ENCODE data around the gene ALOX12B.
"Not testable (repeated sequence)": the region's sequence is repeated elsewhere in the genome, so short reads cannot be mapped to it uniquely, and the experiment has no call there.

Gene ALOX12B

DNA sequence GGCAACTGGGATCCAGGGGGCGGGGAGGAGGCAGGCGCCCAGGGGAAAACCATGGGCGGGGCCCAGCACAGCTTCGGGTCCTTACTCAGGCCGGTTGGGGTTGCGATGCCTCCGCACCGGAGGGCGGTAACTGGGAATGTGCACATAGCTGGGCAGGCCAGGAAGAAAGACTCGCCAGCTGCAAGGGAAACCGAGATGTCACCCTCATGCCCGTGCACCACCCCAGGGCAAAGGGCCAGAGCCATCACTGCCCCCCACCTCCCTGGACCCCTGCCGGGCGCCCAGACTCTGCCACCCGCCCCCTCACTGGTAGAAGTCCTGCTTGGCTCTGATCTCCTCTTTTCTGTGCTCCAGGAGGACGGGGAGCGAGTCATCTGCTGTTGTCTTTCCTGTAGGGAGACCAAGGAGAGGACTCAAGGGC lies 6.7 kb downstream of the ALOX12B start:
- DNase-seq = no peak
- no peak for ATAC-seq
- Mint-ChIP-seq H3K4me1 (peaks cover 15% of the 10 kb centered on the region), H3K27ac (peak overlapping the region; percentile 71), H3K36me3 (ENCODE audit: low read depth) (peaks cover 12% of the 10 kb centered on the region), H3K4me3 (peak overlapping the region; percentile 90), H3K27me3 (no peaks in the 10 kb centered on the region), H3K9me3 (no peaks in the 10 kb centered on the region)

DNA sequence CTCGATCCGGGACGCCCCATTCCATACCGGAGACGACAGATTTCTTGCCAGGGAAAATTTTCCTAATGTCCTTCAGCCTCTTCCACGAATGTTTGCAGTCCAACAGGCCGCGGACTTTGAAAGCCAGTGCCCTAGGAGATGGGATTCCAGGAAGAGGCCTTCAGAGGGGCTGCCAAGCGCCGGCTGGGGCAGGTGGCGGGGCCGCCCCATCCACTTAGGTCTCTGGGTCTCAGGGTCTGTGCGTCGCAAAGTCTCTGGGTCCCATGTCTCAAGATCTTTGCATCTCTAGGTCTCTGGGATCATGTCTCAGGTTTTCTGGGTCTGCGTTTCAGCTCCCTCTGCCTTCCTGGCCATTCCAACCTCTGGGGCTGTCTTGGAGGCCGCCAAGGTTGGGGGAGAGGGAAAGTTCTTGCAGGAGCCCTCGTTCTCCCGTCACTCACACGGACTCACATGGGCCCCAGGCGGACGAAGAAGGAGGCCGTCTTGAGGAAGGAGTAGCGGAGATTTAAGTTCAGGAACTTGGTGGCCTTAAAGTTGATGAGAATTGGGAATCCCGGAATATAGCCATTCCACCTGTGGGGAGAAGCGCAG lies 7.2 kb downstream of the ALOX12B start:
- H3K9me3 Mint-ChIP-seq = no peaks in the 10 kb centered on the region

DNA sequence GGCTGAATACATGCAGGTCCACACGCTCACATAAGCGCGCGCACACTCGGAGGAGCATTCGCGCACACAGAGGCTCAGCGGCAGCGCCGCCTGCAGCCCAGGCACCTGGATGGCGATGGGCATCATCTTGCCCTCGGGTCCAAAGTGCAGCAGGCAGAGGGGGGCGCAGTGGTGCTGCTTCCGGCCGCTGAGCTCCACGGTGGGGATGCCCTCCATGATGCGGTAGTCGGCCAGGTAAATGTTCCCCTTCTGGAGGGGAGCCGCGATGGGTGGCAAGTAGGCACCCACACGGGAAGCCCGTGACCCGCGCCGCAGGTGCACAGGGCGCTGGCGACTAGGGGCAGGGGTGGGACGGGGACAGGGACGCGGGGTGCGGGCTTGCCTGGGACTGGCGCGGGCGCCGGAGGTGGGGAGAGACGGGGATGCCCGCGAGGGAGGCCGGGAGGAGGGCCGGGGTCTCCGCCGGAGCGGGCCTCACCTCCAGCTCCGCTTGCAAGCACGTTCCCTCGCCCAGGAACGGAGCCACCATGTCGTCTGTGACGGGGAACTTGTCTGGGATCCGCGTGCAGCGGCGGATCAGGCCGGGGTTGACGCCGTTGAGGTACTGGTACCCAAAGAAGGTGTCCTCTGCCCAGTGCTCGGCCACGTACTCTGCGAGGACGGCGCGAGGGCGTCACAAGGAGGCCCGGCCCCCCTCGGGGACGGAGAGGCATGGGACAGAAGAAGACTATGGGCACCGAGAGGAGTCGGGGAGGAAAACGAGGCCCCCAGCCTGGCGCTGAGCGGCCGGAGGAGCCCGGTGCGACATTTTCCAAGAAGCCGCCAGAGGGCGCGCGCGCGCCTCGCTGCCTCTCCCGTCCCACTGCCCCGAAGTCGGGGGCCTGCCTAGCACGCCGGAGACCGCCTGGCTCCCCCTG lies 8.0 kb downstream of the ALOX12B start:
- no peaks in the 10 kb centered on the region for H3K9me3 Mint-ChIP-seq
- peaks cover 6% of the 10 kb centered on the region for H3K27me3 Mint-ChIP-seq
- DNase-seq (peak; percentile 87), ATAC-seq (peak; percentile 94)
- peak overlapping the region; percentile 88 for H3K27ac Mint-ChIP-seq
- H3K4me3 Mint-ChIP-seq = peak overlapping the region; percentile 90
- peaks cover 15% of the 10 kb centered on the region for H3K4me1 Mint-ChIP-seq
- peaks cover 12% of the 10 kb centered on the region for H3K36me3 Mint-ChIP-seq (ENCODE audit: low read depth)

More for the DNA sequence above, 7.2 kb downstream of the ALOX12B start:
- ATAC-seq (no peak), DNase-seq (no peak)
- peaks cover 15% of the 10 kb centered on the region for H3K4me1 Mint-ChIP-seq
- H3K36me3 Mint-ChIP-seq (ENCODE audit: low read depth) = peaks cover 12% of the 10 kb centered on the region
- H3K27me3 Mint-ChIP-seq = no peaks in the 10 kb centered on the region
- peak overlapping the region; percentile 88 for H3K27ac Mint-ChIP-seq
- H3K4me3 Mint-ChIP-seq = peak overlapping the region; percentile 90

DNA sequence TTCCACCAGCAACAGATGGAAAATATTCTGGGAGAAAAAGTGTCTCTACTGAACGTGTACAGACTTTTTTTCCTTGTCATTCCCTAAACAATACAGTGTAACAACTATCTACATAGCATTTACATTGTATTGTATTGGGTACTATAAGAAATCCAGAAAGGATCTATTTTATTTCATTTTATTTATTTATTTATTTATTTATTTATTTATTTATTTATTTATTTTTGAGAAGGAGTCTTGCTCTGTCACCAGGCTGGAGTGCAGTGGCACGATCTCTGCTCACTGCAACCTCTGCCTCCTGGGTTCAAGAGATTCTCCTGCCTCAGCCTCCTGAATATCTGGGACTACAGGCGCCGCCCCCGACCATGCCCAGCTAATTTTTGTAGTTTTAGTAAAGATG lies 9.6 kb downstream of the ALOX12B start:
- not testable (repeated sequence) for ATAC-seq, H3K9me3 Mint-ChIP-seq, DNase-seq, H3K4me3 Mint-ChIP-seq, H3K27ac Mint-ChIP-seq
- H3K4me1 Mint-ChIP-seq = peaks cover 25% of the 10 kb centered on the region
- peaks cover 21% of the 10 kb centered on the region for H3K27me3 Mint-ChIP-seq
- peaks cover 12% of the 10 kb centered on the region for H3K36me3 Mint-ChIP-seq (ENCODE audit: low read depth)

DNA sequence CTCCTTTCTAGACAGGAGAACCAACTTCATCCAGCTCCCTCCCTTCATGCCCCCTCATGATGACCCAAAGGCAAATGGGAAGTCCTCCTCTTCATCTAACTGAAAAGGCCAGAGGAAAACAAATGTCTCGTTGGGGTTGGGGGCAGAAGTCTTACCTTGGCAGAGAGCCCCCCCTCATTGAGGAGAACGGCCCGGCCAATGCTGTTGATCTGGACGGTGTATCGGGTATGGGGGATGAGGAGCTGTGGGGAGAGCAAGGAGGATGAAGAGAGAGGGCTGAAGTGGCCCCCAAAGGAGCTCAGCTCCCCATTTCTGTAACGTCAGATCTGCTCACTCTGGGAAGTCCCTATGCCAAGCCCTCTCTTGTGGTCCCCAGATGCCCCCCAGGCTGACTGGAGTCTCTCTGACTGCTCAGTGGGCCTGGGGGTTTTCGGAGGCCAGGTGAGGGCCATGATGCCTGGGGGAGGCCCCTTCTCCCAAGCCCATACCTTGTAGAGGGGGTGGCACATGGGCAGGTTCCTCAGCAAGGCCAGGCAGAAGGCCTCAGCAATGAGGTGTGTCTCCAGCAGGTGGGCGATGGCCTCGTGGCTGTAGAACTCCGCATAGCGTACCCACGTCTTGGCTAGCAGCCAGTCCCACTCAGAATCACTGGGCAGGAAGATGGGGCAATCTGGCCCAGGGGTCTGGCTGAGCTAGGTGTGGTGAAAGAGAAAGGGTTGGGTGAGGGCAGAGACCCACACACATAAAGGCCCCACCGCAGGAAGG lies 10.8 kb downstream of the ALOX12B start:
- Mint-ChIP-seq H3K4me1 (peaks cover 28% of the 10 kb centered on the region), H3K36me3 (ENCODE audit: low read depth) (peaks cover 8% of the 10 kb centered on the region), H3K27ac (no peak overlapping the region), H3K4me3 (no peak overlapping the region), H3K9me3 (no peaks in the 10 kb centered on the region), H3K27me3 (peaks cover 30% of the 10 kb centered on the region)
- ATAC-seq (no peak), DNase-seq (no peak)

DNA sequence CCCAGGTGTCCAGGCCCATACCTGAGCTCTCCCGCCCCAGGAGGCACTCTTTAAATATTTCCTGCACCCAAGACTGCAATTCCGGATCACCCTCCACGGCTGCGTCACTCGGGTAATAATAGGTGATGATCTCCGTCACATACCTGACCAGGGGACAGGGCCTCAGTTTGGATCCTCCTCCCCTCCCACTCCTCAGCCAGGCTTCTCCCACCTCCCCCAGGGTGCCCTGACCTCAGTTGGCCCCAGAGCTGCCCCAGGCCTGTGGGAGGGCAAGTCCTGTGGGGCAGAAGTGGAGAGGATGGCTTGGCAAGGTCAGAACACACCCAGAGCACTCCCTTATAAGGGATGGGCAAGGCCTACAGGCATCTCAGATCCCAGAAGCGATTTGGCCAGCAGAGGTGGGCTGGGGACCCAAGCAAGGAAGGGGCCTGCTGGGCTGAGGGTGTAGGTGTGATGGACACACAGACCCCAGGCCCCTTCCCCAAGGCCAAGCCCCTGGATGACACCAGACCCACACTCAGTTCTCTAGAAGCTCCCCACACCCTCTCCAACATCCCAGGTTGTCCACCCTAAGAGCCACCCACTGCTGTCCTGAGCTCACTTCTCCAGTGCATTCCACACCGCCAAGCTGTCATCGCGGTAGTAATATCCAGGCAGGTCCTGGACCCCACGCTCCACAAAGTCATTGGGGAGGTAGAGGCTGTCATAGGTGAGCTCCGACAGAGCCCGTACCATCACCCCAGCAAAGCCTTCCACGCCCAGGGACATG lies 11.8 kb downstream of the ALOX12B start:
- Mint-ChIP-seq H3K27me3 (peaks cover 39% of the 10 kb centered on the region), H3K36me3 (ENCODE audit: low read depth) (no peaks in the 10 kb centered on the region), H3K9me3 (no peaks in the 10 kb centered on the region), H3K4me3 (no peak overlapping the region), H3K27ac (no peak overlapping the region), H3K4me1 (peaks cover 24% of the 10 kb centered on the region)
- ATAC-seq (no peak), DNase-seq (no peak)

DNA sequence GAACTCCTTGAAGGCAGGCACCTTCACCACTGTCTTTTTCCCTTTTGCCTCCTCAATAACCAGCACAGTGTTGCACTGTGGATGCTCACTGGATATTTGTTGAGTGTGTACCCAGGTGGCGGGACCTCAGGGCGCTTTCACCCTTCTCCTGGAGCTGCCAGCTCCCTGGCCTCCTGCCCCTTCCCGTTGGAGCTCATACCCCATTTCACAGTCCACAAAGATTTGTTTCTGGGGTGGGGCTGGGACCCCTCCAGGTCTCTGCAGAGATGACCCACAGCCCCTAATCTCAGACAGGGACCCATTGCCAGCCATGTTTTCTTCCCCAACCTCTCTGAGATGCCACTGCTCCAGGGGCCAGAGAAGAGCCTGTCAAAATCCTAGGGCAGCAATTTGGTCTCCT lies 12.4 kb downstream of the ALOX12B start:
- DNase-seq = no peak
- no peak overlapping the region for H3K4me3 Mint-ChIP-seq
- ATAC-seq = no peak
- H3K36me3 Mint-ChIP-seq (ENCODE audit: low read depth) = no peaks in the 10 kb centered on the region
- no peaks in the 10 kb centered on the region for H3K9me3 Mint-ChIP-seq
- H3K27me3 Mint-ChIP-seq = peaks cover 44% of the 10 kb centered on the region
- H3K4me1 Mint-ChIP-seq = peaks cover 21% of the 10 kb centered on the region
- no peak overlapping the region for H3K27ac Mint-ChIP-seq

DNA sequence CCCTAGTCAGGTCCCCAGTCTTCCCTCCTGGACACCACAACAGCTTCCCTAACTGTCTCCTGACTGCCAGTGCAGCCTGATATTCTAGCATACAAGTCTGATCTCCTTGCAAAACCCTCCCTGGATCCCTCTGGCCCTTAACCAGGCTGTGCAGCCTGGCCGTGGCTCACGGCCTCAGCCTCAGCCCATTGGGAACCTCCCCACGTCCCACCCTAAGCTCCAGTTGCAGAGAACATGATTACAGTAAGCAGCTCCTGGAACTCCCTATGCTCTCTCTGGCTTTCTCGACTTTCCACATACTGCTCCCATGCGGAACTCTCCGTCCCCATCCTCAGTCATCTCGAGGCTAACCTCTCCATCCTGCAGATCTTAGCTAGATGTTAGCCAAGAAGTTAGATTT lies 13.0 kb downstream of the ALOX12B start:
- Mint-ChIP-seq H3K27me3 (peaks cover 44% of the 10 kb centered on the region), H3K4me3 (no peak overlapping the region), H3K36me3 (ENCODE audit: low read depth) (no peaks in the 10 kb centered on the region), H3K27ac (no peak overlapping the region), H3K9me3 (no peaks in the 10 kb centered on the region), H3K4me1 (peaks cover 21% of the 10 kb centered on the region)
- ATAC-seq (no peak), DNase-seq (no peak)

DNA sequence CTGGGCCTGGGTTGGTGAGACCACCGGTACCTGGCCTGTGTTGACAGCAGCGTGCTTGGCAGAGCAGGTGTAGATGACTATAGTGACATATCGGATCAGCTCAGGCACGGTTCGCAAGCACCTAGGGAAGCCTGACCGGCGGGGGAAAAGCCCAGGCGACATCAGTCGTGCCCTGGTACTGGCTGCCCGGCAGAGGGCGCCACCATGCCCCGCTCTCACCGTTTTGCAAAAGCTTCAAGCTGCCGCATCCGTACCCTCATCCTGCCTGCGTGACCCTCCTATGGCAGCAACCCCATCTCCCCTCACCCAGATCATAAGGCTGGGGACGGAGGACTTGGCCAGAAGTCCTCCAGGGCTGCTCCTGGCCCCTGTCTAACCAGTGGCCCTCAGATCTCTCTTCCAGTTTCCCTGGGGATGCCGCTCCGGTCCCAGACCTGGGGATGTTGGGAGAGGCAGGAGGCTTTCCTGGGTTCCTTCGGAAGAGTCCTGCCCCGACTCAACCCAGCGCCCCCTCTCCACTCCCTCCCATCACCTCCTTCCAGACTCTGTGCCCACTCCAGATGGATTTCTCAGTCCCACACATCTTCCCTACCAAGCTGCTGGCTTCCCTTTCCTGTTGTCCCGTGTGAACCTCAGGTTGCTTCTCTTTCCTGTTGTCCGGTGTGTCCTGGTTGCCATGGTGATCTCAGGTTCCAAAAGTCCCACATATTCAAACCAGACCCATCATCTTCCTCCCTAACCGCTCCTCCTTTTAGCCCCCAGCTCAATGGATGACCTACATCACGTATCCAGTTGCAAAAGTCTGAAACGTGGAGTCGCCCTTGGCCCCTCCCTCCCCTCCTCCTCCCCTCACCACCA lies 13.7 kb downstream of the ALOX12B start:
- Mint-ChIP-seq H3K9me3 (no peaks in the 10 kb centered on the region), H3K27ac (no peak overlapping the region), H3K36me3 (ENCODE audit: low read depth) (no peaks in the 10 kb centered on the region), H3K4me1 (peaks cover 17% of the 10 kb centered on the region), H3K27me3 (peaks cover 44% of the 10 kb centered on the region), H3K4me3 (peak overlapping the region; percentile 73)
- DNase-seq (peak; percentile 91), ATAC-seq (peak; percentile 92)

DNA sequence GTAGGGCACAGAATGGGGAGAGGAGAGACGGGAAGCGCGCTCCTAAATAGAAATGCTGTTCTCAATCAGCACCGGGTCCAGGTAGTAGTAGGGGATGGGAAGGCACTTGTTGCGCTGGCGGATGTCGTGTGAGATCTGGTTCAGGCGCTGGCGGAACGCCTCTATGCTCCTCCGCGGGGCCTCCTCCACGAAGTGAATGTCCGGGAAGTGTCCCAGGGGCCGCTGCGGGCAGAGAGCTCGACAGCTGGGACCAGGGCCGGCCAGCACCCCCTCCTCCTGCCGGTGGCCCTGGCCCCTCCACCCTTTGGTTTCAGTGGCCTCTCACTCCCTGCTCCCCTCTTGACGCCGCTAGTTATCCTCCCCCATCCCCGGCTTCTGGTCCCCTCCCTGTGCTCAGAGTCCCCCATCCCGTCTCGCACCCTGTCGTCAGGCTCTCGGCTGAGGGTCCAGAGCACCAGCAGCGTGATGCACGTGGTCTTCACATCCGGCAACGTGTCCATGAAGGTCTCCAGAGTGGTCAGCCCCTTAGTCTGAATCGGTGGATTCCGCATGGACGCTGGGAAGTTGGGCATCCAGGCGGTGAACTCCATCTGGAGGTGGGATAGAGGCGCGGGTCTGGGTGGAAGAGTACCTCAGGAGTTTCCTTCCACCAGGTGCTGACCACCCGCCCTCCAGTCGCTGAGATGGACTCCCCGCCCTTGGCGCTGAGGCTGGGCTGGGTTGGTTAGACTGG lies 14.6 kb downstream of the ALOX12B start:
- no peak for DNase-seq
- Mint-ChIP-seq H3K27ac (no peak overlapping the region), H3K27me3 (peaks cover 44% of the 10 kb centered on the region), H3K36me3 (ENCODE audit: low read depth) (no peaks in the 10 kb centered on the region), H3K4me3 (peak overlapping the region; percentile 47), H3K9me3 (no peaks in the 10 kb centered on the region), H3K4me1 (peaks cover 17% of the 10 kb centered on the region)
- ATAC-seq = no peak

DNA sequence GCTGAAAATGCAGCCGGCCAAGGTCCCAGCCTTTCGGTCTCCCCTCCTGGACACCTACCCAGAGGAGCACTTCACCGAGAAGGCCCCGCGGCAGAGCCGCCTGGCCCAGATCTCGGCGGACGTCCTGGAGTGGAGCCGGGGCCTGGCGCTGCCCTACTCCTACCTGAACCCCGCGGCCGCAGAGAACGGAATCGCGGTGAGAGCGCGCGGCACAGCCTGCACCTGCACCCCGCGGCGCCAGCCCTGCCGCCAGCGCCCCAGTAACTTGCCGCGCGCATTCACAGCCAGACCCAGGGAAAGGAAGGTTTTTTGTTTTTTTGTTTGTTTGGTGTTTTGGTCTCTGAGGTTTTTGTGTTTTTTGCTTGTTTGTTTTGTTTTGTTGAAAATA lies 15.2 kb downstream of the ALOX12B start:
- no peak for ATAC-seq
- Mint-ChIP-seq H3K36me3 (ENCODE audit: low read depth) (no peaks in the 10 kb centered on the region), H3K4me3 (peak overlapping the region; percentile 47), H3K4me1 (peaks cover 15% of the 10 kb centered on the region), H3K27ac (no peak overlapping the region), H3K27me3 (peaks cover 44% of the 10 kb centered on the region), H3K9me3 (no peaks in the 10 kb centered on the region)
- DNase-seq = no peak

DNA sequence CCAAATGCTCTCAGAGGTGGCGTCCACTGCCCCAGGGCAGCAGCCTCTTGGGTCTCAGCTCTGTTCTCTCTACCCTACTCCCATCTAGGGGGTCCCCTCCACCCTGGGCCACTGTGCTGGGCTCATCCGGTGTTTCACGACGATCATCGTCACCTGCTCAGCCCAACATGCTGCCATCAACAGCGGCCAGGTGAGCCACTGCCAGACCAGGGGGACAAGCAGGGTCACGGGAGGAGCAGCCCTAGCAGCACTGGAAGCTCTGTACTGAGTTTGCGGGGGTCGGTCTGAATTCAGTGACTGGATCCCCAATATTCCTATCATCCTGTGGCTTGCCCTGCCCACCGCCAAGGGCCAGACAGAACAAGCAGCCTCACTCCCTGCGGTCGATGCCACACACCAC lies 16.0 kb downstream of the ALOX12B start:
- no peak overlapping the region for H3K4me3 Mint-ChIP-seq
- H3K27me3 Mint-ChIP-seq = peaks cover 44% of the 10 kb centered on the region
- H3K4me1 Mint-ChIP-seq = peaks cover 15% of the 10 kb centered on the region
- ATAC-seq (no peak), DNase-seq (no peak)
- H3K9me3 Mint-ChIP-seq = no peaks in the 10 kb centered on the region
- H3K27ac Mint-ChIP-seq = no peak overlapping the region
- no peaks in the 10 kb centered on the region for H3K36me3 Mint-ChIP-seq (ENCODE audit: low read depth)

DNA sequence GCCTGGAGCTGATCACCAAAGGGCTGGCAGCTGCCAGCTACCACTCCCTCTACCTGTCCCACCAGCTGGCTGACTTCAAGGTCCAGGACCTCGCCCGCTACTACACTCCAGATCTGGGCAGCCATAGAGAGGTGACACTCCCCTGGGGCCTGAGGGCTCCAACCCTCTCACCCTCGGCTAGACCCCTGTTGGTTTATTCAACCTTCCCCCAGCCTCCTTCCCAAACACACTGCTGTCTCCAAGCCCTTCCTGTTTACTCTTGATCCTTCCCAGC lies 18.0 kb downstream of the ALOX12B start:
- Mint-ChIP-seq H3K4me3 (no peak overlapping the region), H3K9me3 (no peaks in the 10 kb centered on the region), H3K27me3 (peaks cover 51% of the 10 kb centered on the region), H3K27ac (no peak overlapping the region), H3K36me3 (ENCODE audit: low read depth) (no peaks in the 10 kb centered on the region), H3K4me1 (peaks cover 15% of the 10 kb centered on the region)
- no peak for DNase-seq
- ATAC-seq = no peak
